ENCODE results near the gene XPC. TPM values are rescaled to one million over a fixed set of nuclear protein-coding genes. Genes with fewer than 3 reads are reported as not detected.

The XPC gene
- total and polyA plus RNA-seq, 7 donors, result 8.1 to 37.5 (median 30.3) TPM

DNA sequence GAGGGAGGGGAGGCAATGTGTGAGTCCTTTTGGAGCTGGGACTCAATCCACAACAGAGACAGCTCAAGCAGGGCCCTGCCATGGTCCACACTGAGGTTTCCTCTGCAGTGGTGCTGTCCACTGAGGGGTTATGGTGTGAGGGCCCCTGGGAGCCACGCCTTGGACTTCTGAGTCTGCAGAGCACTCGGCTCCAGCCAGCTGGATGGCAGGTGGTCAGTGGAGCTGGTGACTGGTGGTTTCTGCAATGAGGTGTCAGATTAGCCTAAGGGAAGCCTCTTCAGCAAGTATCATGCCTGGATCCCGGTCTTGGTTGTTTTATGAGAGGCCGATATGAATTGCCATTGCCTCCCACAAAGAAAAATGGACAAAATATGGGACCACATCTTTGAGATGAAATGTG, 21.9 kb upstream of the XPC start:
- WGBS, 2 donors, result 77 to 88% methylated on average over 4 of the region's 4 CpGs
- DNase-seq, result no peak
- TF ChIP-seq POLR2AphosphoS5 (IDR thresholded peaks at IDR 0.05) (no peak), EP300 (IDR thresholded peaks at IDR 0.05) (no peak), POLR2A (IDR thresholded peaks at IDR 0.05) (no peak)
- TF ChIP-seq, protein P1, sequence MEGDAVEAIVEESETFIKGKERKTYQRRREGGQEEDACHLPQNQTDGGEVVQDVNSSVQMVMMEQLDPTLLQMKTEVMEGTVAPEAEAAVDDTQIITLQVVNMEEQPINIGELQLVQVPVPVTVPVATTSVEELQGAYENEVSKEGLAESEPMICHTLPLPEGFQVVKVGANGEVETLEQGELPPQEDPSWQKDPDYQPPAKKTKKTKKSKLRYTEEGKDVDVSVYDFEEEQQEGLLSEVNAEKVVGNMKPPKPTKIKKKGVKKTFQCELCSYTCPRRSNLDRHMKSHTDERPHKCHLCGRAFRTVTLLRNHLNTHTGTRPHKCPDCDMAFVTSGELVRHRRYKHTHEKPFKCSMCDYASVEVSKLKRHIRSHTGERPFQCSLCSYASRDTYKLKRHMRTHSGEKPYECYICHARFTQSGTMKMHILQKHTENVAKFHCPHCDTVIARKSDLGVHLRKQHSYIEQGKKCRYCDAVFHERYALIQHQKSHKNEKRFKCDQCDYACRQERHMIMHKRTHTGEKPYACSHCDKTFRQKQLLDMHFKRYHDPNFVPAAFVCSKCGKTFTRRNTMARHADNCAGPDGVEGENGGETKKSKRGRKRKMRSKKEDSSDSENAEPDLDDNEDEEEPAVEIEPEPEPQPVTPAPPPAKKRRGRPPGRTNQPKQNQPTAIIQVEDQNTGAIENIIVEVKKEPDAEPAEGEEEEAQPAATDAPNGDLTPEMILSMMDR (IDR thresholded peaks at IDR 0.05), result no peak
- Histone ChIP-seq H3K9me3 (no peaks in the 10 kb centered on the region), H3K4me3 (no peak overlapping the region), H3K27ac (no peak overlapping the region), H3K36me3 (peaks cover 0 to 28% (median 17%) of the 10 kb centered on the region in 4 donors), H3K27me3 (no peaks in the 10 kb centered on the region), H3K4me1 (no peaks in the 10 kb centered on the region)
- intact Hi-C loops (cut with DNase I), result no loop called here

DNA sequence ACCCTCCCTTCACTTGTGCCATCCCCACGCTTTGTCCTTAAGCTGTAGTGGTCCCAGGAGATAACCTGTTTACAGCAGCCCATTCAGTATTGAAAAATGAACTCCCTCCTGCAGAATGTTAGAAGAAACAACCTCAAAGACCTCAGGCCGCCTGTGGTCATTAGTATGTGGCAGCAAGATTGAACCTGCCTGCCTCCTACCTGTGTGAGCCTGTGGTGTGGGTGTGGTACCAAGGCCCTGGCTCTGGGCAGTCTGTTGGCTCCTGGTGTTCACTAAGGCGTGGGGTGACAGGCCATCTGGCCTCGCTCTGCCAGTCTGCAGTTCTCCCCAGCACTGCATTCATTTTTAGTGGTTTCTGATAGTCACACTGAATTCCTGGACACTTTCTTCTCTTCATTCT, 21.2 kb upstream of the XPC start:
- H3K4me3 ChIP-seq, result no peak overlapping the region
- no peaks in the 10 kb centered on the region for H3K4me1 ChIP-seq
- TF ChIP-seq POLR2A (IDR thresholded peaks at IDR 0.05) (no peak), EP300 (IDR thresholded peaks at IDR 0.05) (no peak), POLR2AphosphoS5 (IDR thresholded peaks at IDR 0.05) (no peak)
- TF ChIP-seq, protein P1 (IDR thresholded peaks at IDR 0.05), result no peak
- no peaks in the 10 kb centered on the region for H3K27me3 ChIP-seq
- no peak overlapping the region for H3K27ac ChIP-seq
- no peaks in the 10 kb centered on the region for H3K9me3 ChIP-seq
- DNase-seq, result no peak
- intact Hi-C loops (cut with DNase I), result no loop called here
- peaks cover 0 to 28% (median 17%) of the 10 kb centered on the region in 4 donors for H3K36me3 ChIP-seq
- 79 to 80% methylated on average over 4 of the region's 4 CpGs for WGBS, 2 donors

DNA sequence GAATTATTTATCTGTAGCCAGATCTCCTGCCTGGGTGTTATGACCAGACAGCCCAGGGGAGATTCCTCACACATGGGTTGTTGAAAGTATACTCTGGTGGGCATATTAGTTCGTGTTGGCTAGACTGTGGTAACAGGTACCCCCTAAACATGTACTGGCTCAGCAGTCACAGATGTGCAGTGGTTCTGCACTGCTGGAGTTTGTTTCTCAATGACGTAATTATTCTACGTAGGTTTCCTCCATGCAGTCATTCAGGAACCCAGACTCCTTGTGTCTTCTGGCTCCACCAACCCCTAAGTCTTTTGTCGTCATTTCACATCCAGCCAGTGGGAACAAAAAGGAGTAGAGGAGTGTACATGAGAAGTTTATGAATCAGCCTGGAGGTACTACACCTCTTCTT, 16.5 kb upstream of the XPC start:
- intact Hi-C loops (cut with DNase I), result no loop called here
- 92 to 93% methylated on average over 4 of the region's 4 CpGs for WGBS, 2 donors
- H3K4me1 ChIP-seq, result no peaks in the 10 kb centered on the region
- no peaks in the 10 kb centered on the region for H3K9me3 ChIP-seq
- TF ChIP-seq, protein P1 (IDR thresholded peaks at IDR 0.05), result no peak
- TF ChIP-seq POLR2AphosphoS5 (IDR thresholded peaks at IDR 0.05) (no peak), EP300 (IDR thresholded peaks at IDR 0.05) (no peak), POLR2A (IDR thresholded peaks at IDR 0.05) (no peak)
- no peak for DNase-seq
- H3K36me3 ChIP-seq, result peaks cover 0 to 25% (median 17%) of the 10 kb centered on the region in 4 donors
- no peak overlapping the region for H3K4me3 ChIP-seq
- no peaks in the 10 kb centered on the region for H3K27me3 ChIP-seq
- no peak overlapping the region for H3K27ac ChIP-seq

DNA sequence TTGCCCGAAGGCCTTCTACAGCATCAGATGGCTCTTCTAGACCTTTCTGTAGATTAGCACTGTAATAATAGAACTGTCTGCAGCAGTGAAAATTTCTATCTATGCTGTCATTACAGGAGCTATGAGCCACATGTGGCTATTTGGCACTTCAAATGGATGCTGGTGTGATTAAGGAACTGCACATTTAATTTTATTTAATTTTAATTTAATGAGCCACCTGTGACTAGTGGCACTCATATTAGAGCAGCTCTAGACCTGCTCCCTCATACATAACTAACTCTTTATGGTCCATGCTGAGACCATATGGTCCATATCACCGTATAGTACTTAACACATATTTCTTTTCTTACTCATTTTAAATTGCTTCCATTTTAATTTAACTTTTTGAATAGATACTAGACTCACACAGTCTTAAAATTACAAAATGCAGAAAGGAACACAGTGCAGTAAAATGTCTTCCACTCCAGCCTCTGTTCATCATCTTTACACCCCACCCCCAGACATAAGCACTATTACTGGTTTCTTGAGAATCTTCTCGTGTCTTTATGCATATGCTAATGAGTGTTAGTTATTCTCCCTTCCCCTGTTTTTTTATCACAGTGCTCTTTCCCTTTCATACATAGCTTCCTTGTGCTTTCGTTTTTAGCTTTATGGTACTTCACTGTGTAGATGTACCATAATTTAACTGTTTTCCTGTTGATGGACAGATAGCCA, 9.8 kb upstream of the XPC start:
- no peak for DNase-seq
- no peaks in the 10 kb centered on the region for H3K4me1 ChIP-seq
- 66 to 71% methylated on average over 4 of the region's 4 CpGs for WGBS, 2 donors
- no peak overlapping the region for H3K4me3 ChIP-seq
- H3K27me3 ChIP-seq, result no peaks in the 10 kb centered on the region
- no peak for TF ChIP-seq POLR2A (IDR thresholded peaks at IDR 0.05)
- TF ChIP-seq, protein P1 (IDR thresholded peaks at IDR 0.05), result no peak
- no peak for TF ChIP-seq POLR2AphosphoS5 (IDR thresholded peaks at IDR 0.05)
- no peak for TF ChIP-seq EP300 (IDR thresholded peaks at IDR 0.05)
- peaks cover 3 to 57% (median 6%) of the 10 kb centered on the region in 4 donors for H3K36me3 ChIP-seq
- no peak overlapping the region for H3K27ac ChIP-seq
- H3K9me3 ChIP-seq, result no peaks in the 10 kb centered on the region
- intact Hi-C loops (cut with DNase I), result no loop called here
